ENCODE measurements around the gene SELENOP.
A peak's percentile ranks its signal among the peaks of the same experiment; 100 is the strongest.
"Not testable (repeated sequence)": the region's sequence is repeated elsewhere in the genome, so short reads cannot be mapped to it uniquely, and the experiment has no call there.

SELENOP gene
- 0 to 0.61 (median 0.23) reads per million in 4 donors for total RNA-seq

DNA sequence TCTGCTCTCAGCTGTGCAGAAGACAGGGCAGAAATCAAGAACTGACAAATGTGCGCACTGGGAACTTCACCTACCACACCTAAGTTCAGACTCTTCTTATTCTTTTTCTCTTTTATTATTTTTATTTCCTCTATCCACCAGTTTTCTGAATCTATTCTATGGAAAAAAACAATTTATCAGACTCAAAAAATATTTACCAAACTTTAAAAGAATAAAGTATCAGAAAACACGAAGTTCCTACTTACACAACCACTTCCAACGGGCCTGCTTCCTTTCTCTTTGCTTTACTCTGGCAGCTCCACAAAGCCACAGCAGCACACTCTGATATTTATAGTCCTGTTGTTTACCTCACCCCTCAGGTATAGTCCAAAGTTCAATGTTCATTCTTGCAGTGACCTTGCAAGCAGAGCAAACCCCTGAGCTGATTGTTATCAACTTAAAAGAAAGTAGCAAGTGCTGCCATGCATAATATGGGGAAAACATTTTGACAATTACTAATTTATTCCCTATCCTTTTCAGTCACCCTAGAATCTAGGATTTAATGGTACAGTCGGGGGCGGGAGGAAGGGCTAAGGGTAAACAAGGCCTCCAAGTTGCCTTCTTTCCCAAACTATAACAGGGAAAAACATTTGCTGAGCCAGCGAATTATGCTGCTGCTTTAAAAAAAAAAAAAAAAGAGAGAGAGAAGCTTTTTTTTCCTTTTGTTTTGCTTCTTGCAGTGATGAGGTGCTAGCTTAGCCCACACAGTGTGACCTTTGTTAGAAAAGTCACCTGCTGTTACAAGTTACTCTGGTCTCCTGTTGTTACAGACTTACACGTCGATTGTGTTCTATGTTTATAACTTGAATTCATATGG lies at the start of gene SELENOP:
Gene SELENOP (minus strand): TSS at position 302 of the 856 bp plus-strand sequence. CDS start 3,539 bp downstream, outside the sequence.
- no peak for DNase-seq

GRCh38 chr5:42858687-42859086 lies 47.0 kb upstream of the SELENOP start:
- DNase-seq: no peak

- DNase-seq: no peak
Observed at GRCh38 chr5:42858031-42858643, 46.4 kb upstream of the SELENOP start.

GRCh38 chr5:42855811-42856210 lies 44.1 kb upstream of the SELENOP start:
- DNase-seq: no peak

- no peak for DNase-seq
Observed at GRCh38 chr5:42855386-42855785, 43.7 kb upstream of the SELENOP start.

DNA sequence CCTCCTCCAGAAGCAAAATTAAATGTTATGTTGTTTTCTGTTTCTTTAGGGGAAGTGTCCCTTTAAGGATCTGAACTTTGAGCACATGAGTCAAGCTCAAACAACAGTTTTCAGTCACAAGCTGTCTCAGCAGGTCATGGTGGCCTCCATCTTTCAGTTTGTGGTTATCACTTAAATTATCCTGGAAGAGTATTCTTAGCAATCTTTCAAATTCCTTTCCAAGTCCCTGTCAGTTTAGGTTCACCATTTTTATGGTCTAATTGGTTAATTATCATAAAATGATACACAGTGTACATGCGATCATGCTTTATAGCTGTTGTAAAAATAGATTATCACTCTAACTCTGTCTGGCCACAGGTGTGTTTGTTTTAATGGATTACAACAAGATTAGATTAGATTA lies 43.1 kb upstream of the SELENOP start:
- no peak for DNase-seq

DNA sequence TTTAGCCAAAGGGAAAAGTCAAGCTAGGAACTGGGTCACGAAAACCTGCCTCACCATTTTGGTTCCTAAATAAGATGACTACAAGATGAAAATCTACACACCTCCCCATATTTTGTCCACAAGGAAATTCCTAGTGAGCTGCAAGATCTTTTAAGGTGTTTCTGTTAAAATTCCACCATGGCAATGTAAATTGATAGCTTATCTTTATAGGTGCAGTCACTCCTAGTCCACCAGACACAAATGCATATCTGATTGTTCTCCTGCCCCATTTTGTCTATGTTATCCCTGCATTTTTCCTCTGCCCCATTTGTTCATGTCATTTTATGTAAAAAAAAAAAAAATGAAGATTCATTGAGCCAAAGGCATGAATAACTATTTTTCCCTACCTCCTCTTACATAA lies 41.1 kb upstream of the SELENOP start:
- no peak for DNase-seq

- DNase-seq: no peak
Observed at GRCh38 chr5:42851481-42851880, 39.8 kb upstream of the SELENOP start.

DNA sequence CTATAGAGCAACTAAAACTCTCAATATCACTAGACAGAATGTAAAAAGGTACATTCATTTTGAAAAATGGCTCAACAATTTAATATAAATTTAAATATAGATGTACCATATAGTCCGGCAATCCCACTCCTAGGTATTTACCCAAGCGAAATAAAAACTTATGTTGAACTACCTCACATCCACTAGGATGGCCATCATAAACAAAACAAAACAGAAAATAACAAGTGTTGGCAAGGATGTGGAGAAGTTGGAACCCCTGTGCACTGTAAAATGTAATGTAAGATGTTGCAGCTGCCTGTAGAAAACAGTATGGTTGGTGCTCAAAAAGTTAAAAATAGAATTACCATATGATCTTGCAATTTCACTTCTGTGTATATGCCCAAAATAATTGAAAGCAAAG lies 36.9 kb upstream of the SELENOP start:
- DNase-seq: no peak

DNA sequence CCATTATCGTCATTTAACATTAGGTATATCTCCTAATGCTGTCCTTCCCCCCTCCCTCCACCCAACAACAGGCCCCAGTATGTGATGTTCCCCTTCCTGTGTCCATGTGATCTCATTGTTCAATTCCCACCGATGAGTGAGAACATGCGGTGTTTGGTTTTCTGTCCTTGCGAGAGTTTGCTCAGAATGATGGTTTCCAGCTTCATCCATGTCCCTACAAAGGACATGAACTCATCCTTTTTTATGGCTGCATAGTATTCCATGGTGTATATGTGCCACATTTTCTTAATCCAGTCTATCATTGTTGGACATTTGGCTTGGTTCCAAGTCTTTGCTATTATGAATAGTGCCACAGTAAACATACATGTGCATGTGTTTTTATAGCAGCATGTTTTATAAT lies 32.7 kb upstream of the SELENOP start:
- not testable (repeated sequence) for DNase-seq

DNA sequence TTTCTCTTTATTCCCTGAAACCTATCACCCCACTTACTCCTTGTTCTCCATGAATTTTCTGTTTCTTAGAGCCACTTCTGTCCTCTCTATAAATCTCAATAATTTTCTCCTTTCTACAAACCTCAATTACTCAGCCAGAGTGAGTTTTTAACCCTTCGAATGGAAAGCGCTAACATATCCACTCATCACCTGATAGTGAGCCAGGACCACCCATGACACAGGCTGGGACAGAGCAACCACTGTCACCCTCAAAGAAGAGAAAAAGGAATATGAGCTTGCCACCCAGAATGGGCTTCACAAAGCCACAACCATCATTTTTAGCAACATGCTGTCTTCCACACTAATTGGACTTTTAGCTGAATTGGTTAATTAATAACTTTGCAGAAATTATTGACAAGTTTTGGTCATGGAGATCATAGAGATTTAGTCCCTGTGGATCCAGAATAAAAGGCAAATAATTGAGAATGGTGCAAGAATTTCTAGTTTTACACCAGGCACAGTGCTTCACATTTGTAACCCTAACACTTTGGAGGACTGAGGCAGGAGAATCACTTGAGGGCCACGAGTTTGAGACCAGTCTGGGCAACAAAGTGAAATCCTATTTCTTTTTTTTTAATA lies 32.1 kb upstream of the SELENOP start:
- no peak for DNase-seq

- DNase-seq: no peak
Observed at GRCh38 chr5:42842921-42843641, 31.4 kb upstream of the SELENOP start.

- DNase-seq: no peak
Observed at GRCh38 chr5:42840842-42841567, 29.3 kb upstream of the SELENOP start.

GRCh38 chr5:42840269-42840668 lies 28.6 kb upstream of the SELENOP start:
- DNase-seq: no peak

DNA sequence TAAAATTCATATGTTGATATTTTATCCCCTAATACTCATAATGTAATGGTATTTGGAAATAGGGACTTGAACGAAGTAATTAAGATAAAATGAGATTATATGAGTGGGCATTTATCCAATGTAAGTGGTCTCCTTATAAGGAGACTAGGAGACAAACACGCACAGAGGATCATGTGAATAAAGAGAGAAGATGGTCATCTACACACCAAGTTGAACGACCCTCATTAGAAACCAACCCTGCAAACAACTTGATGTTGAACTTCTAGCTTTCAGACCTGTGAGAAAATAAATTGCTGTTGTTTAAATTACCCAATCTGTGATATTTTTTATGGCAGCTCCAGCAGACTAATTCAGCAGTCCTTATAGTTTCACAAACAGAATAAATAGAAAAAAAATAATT lies 27.5 kb upstream of the SELENOP start:
- no peak for DNase-seq

- DNase-seq: no peak
Observed at GRCh38 chr5:42837601-42838000, 25.9 kb upstream of the SELENOP start.

DNA sequence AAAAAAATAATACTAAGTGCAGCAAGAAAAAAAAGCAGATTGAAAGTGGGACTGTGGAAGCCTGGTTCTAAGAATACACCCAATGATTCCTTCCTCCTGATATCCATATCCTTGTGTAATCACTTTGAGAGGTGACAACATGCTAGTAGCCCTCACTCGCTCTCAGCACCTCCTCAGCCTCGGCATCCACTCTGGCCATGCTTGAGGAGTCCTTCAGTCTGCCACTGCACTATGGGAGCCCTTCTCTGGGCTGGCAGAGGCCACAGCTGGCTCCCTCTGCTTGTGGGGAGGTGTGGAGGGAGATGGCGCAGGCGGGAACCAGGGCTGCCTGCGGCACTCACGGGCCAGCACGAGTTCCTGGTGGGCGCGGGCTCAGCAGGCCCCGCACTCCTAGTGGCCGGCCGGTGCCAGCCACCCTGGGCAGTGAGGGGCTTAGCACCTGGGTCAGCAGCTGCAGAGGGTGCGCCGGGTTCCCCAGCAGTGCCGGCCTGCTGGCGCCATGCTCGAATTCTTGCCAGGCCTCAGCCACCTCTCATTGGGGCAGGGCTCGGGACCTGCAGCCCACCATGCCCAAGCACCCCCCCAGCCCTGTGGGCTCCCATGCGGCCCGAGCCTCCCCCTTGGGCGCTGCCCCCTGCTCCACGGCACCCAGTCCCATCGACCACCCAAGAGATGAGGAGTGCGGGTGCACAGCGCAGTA lies 24.5 kb upstream of the SELENOP start:
- peak in 1 of 5 donors; percentile 2 for DNase-seq

GRCh38 chr5:42832060-42832459 lies 20.4 kb upstream of the SELENOP start:
- DNase-seq: no peak

- no peak for DNase-seq
Observed at GRCh38 chr5:42830924-42831323, 19.2 kb upstream of the SELENOP start.

DNA sequence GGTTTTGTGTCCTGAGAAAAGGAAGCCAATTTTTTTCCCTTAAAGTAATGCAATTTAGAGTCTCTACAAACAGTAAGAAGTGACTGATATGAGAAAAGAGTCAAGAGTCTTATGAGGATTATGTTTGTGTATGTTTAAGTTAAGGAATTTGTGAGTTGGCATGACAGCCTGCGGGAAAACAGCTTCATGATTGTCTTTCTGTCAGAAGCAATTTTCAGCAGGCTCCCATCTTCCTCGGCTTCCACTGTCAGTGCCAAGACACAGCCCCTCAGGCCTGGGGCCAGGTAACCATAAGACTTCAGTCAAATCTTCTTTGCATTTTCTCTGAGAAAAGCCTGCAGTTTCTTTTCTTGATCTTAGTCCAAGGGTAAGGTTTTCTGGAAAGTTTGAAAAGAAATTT lies 17.0 kb upstream of the SELENOP start:
- DNase-seq: no peak

DNA sequence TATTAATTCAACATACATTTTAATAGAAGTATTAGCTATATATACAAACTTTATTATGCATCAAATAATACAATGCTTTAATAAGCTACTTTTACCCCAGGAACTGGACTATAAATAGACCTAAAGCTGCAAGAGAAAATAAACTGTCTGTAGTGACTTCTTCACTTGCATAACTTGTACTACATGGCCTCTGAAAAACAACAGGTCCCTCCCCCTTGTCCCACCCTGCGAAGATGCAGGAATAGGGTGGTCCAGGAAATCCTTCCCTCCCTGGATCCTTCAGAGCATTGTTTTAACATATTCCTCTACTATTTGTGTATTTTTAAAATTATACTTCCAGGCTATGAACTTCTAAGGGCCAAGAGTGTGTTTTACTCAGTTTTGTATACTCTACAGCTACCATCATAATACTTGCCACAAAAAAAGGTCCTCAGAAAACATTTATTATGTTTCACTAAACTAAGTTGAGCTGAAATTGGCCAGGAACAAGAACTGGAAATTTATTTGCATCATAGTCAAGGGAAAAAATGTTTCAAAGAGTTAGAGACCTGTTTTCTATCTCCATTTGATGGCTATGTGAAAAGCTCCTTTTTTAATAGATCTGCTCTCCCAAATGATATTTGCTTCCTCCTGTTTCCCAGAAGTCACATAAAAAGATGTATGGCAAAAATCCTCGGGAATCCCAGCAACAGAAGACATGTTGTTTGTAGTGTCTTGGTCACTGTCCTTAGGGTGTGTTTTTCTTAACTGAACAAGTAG lies 15.2 kb upstream of the SELENOP start:
- DNase-seq: no peak
